ENCODE results near the gene MIDN.

The MIDN gene

DNA sequence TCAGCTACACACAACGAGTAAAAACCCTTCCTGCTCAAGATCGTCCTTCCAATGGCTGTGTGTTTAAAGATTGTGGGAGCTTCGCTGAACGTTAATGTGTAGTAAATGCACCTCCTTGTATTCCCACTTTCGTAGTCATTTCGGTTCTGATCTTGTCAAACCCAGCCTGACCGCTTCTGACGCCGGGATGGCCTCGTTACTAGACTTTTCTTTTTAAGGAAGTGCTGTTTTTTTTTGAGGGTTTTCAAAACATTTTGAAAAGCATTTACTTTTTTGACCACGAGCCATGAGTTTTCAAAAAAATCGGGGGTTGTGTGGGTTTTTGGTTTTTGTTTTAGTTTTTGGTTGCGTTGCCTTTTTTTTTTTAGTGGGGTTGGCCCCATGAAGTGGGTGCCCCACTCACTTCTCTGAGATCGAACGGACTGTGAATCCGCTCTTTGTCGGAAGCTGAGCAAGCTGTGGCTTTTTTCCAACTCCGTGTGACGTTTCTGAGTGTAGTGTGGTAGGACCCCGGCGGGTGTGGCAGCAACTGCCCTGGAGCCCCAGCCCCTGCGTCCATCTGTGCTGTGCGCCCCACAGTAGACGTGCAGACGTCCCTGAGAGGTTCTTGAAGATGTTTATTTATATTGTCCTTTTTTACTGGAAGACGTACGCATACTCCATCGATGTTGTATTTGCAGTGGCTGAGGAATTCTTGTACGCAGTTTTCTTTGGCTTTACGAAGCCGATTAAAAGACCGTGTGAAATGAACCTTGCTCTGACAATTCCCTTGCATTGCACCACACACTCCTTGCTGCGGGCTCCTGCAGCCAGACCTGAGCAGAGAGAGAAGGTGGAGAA lies 24.3 kb downstream of the MIDN start:
- CTCF ChIA-PET: interaction anchor here (1.6 to 4.3 kb wide), 4 partner anchors 7 to 164 kb away, joined by 8 to 46 read pairs (median 10); partner anchors contain the start of gene ATP5F1D
- H3K4me3 ChIP-seq (ENCODE audit: low read depth, low read length): no peak overlapping the region
- DNase-seq (ENCODE audit: low read depth, low spot score): no peak
- POLR2A ChIA-PET: interaction anchor here (0.8 to 1.7 kb wide), 6 partner anchors 14 to 28 kb away, joined by 3 to 12 read pairs (median 4); no protein-coding TSS in a partner anchor
- TF ChIP-seq, protein P1, sequence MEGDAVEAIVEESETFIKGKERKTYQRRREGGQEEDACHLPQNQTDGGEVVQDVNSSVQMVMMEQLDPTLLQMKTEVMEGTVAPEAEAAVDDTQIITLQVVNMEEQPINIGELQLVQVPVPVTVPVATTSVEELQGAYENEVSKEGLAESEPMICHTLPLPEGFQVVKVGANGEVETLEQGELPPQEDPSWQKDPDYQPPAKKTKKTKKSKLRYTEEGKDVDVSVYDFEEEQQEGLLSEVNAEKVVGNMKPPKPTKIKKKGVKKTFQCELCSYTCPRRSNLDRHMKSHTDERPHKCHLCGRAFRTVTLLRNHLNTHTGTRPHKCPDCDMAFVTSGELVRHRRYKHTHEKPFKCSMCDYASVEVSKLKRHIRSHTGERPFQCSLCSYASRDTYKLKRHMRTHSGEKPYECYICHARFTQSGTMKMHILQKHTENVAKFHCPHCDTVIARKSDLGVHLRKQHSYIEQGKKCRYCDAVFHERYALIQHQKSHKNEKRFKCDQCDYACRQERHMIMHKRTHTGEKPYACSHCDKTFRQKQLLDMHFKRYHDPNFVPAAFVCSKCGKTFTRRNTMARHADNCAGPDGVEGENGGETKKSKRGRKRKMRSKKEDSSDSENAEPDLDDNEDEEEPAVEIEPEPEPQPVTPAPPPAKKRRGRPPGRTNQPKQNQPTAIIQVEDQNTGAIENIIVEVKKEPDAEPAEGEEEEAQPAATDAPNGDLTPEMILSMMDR (IDR thresholded peaks at IDR 0.05; ENCODE audit: insufficient read depth, low read length, missing control alignments): no peak

DNA sequence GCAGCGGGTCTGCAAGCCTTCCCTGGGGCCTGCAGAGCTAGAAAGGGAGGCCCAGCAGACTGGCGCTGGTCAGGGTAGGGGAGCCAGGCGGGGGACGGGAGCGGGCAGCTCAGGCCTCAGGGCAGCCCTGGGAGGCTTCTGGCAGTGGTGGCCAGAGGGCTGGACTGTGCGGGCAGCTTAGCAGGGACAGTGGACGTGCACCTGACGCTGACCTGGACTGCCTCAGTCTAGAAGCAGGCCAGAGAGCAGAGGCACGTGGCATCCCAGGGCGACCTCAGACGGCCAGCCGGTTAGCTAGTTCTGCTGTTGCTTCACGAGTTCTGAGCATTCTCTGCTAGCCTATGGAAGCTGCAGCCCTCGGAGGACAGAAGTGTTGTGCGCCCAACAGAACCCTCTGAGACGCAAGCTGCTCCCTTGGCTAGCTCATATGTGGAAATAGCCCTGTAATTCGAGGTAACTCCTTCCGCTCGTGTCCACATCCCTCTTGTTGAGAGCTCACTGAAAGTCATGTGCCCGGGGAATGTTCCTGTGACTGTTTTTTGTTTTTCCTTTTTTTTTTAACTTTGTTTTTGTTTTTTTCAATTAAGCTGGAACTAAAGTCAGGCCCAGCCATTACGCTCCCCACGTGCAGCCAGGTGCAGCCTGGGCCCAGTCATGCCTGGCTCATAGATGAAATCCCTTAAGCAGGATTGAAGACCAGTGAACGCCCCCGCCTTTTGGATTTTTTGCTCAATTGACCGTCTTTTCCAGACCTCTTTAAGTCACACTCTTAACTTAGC lies 25.1 kb downstream of the MIDN start:
- POLR2A ChIA-PET: interaction anchor here (0.8 to 2.5 kb wide), 5 partner anchors 7 to 29 kb away, joined by 3 to 12 read pairs (median 9); no protein-coding TSS in a partner anchor
- DNase-seq (ENCODE audit: low read depth, low spot score): no peak
- CTCF ChIA-PET: interaction anchor here (0.6 to 4.3 kb wide), 5 partner anchors 29 to 198 kb away, joined by 3 to 46 read pairs (median 9); partner anchors contain the start of gene ATP5F1D
- no peak overlapping the region for H3K4me3 ChIP-seq (ENCODE audit: low read depth, low read length)
- TF ChIP-seq, protein P1 (IDR thresholded peaks at IDR 0.05; ENCODE audit: insufficient read depth, low read length, missing control alignments): no peak

GRCh38 chr19:1274081-1274851 lies 25.9 kb downstream of the MIDN start:
- CTCF ChIA-PET: interaction anchor here (0.9 to 4.3 kb wide), 3 partner anchors 30 to 163 kb away, joined by 3 to 46 read pairs (median 10); no protein-coding TSS in a partner anchor
- TF ChIP-seq, protein P1 (IDR thresholded peaks at IDR 0.05; ENCODE audit: insufficient read depth, low read length, missing control alignments): no peak
- DNase-seq (ENCODE audit: low read depth, low spot score): no peak
- POLR2A ChIA-PET: interaction anchor here (1.4 to 2.5 kb wide), 3 partner anchors 8 to 30 kb away, joined by 9 to 12 read pairs (median 10); no protein-coding TSS in a partner anchor
- H3K4me3 ChIP-seq (ENCODE audit: low read depth, low read length): peak overlapping the region; percentile 53

DNA sequence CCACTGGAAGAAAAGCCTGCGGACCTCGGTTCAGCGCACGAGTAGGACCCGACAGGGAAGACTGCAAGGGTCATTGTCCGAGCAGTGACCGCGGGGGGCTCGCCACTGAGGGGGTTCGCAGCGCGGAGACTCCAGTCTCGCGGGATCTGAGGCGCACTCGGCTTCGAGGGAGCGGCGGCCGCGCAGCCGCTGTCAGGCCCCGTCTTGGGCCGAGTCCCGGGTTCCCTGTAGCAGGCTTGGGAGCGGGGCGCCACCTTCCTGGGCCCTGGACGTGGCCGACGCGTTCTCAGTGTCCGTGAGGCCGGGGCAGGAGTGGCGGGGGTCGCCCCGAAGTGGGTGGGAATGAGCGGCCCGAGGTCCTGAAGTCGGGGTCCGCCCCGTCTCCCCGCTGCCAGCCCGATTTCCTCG lies 26.5 kb downstream of the MIDN start:
- POLR2A ChIA-PET: interaction anchor here (0.6 to 2.5 kb wide), 9 partner anchors 9 to 193 kb away, joined by 3 to 12 read pairs (median 5); a partner anchor contains a TSS
- TF ChIP-seq, protein P1 (IDR thresholded peaks at IDR 0.05; ENCODE audit: insufficient read depth, low read length, missing control alignments): no peak
- CTCF ChIA-PET: interaction anchor here (0.9 to 4.3 kb wide), 4 partner anchors 8 to 34 kb away, joined by 3 to 46 read pairs (median 8); no protein-coding TSS in a partner anchor
- no peak for DNase-seq (ENCODE audit: low read depth, low spot score)
- H3K4me3 ChIP-seq (ENCODE audit: low read depth, low read length): peak overlapping the region; percentile 53

GRCh38 chr19:1275260-1275975 lies 27.0 kb downstream of the MIDN start, which contains the start of gene FAM174C:
Gene FAM174C, plus strand, starts transcription at chr19:1275530. Its CDS starts 20 bp downstream, at chr19:1275550.
- H3K4me3 ChIP-seq (ENCODE audit: low read depth, low read length): peak within 1 kb of the TSS; percentile 70
- TF ChIP-seq, protein P1 (IDR thresholded peaks at IDR 0.05; ENCODE audit: insufficient read depth, low read length, missing control alignments): no peak
- ChIA-PET CTCF (interaction anchor here (1.0 to 1.8 kb wide), 3 partner anchors 9 to 31 kb away, joined by 3 to 11 read pairs (median 4); no protein-coding TSS in a partner anchor), POLR2A (interaction anchor here (0.6 to 2.5 kb wide), 9 partner anchors 9 to 193 kb away, joined by 3 to 10 read pairs (median 4); partner anchors contain the start of gene DAZAP1)
- DNase-seq (ENCODE audit: low read depth, low spot score): peak; percentile 80
